AG10803 (cell line): Measurements from ENCODE around the gene FAM47A.

Experiments
- DNase-seq: peaks from one replicate; pipeline ENCODE4 v3.0.0; 2010; ENCODE audit warnings: low read depth
- H3K4me3 ChIP-seq: 2 replicates; pipeline ENCODE4 v1.5.1; 2011; ENCODE audit warnings: mild to moderate bottlenecking, low read length, control low read depth
- CTCF ChIP-seq: conservative IDR thresholded peaks from 2 replicates; pipeline ENCODE4 v1.5.1; 2011; ENCODE audit warnings: mild to moderate bottlenecking, low read length, control low read depth, inconsistent platforms

The FAM47A gene

DNA sequence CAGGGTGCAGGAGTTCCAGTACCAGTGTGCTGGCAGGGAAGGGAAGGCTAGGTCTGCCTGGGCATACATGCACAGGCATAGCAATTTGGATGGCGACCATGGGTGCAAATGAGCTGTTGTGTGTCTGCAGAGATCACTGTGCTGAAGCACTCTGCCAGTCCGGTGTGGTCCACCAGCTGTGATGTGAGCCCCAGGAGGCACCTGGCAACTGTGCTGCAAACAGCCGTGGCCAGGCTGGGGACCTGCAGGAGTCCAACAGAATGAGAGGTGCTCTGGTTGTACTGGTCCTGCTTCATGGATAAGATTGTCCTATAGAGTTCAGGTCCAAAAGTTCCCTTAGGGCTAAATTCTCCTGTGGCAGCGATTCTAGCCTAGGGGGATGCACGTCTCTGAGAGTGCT is 6.1 kb downstream of the FAM47A start:
- no peak overlapping the region for H3K4me3 ChIP-seq
- no peak for DNase-seq
- no peak for TF ChIP-seq CTCF

DNA sequence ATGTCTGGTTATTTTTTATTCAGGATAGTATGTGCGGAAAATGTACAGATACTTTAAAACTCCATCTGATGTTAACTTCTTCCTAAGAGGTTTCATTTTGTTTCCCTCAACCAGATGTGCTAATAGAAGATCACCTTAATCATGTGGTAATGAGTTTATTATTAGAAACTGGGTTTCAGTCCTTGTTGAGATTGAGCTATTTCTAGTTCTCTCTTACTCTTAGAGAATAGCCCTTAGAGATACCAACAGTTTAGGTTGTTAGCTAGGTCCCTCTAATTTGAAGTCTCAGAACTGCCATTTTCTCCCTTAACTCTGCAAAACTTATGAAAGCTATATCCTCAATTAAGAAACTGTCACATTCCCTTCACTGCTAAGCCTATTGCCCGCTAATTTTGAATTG is 13.0 kb downstream of the FAM47A start:
- no peak for DNase-seq
- no peak overlapping the region for H3K4me3 ChIP-seq
- no peak for TF ChIP-seq CTCF

DNA sequence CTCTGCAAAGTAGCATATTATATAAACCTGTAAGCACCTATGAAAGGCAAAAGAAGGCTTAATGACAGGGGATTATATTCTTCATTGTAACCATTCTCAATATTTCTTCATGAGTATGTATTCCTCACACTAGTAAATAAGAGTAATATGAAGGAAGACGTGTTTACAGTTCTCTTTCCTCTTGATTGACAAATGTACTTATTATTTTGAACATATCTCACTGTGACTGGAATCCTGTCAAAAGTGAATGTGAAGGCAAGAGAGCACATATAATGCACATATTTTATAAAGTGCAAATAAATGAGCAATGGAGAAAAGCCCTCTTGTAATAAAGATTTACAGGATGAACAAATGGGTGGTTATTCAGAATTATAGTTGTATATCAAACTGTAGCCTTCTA is 19.7 kb downstream of the FAM47A start:
- TF ChIP-seq CTCF: no peak
- no peak for DNase-seq
- H3K4me3 ChIP-seq: no peak overlapping the region
